ENCODE results near the gene XCL1.

- no peak for TF ChIP-seq POLR2AphosphoS5 (IDR thresholded peaks at IDR 0.05)
- no peak for TF ChIP-seq EP300 (conservative IDR thresholded peaks at IDR 0.05; ENCODE audit: poor library complexity, severe bottlenecking)
- TF ChIP-seq CTCF (IDR thresholded peaks at IDR 0.05; ENCODE audit: poor library complexity, severe bottlenecking): no peak
- no peak for TF ChIP-seq EZH2 (IDR thresholded peaks at IDR 0.05; ENCODE audit: borderline replicate concordance, insufficient read depth, low read length, poor library complexity, severe bottlenecking)
- no peak for TF ChIP-seq RAD21 (conservative IDR thresholded peaks at IDR 0.05)
- TF ChIP-seq TAF1 (IDR thresholded peaks at IDR 0.05; ENCODE audit: low read depth): no peak
- TF ChIP-seq MXI1 (conservative IDR thresholded peaks at IDR 0.05; ENCODE audit: poor library complexity, severe bottlenecking): no peak
- no peak for TF ChIP-seq REST (IDR thresholded peaks at IDR 0.05; ENCODE audit: borderline replicate concordance)
- no peak for TF ChIP-seq SMC3 (conservative IDR thresholded peaks at IDR 0.05; ENCODE audit: poor library complexity)
These were observed 52.4 kb downstream of the XCL1 start for GRCh38 chr1:168628807-168629206.

Data from neural cell (in vitro differentiated cells).